22Rv1 (cell line): ENCODE measurements around the gene SH3RF3.

ENCODE experiments used
- H3K27ac ChIP-seq: fragments of 450-650 bp; 2 replicates; pipeline ENCODE4 v1.5.1; 2017
- CTCF ChIP-seq: fragments of 450-650 bp; IDR thresholded peaks from 2 replicates; pipeline ENCODE4 v1.5.1; 2017; ENCODE audit warnings: mild to moderate bottlenecking
- ZFX ChIP-seq: fragments of 450-650 bp; IDR thresholded peaks from 2 replicates; pipeline ENCODE4 v1.6.1; 2017; ENCODE audit warnings: antibody characterized with exemption, borderline replicate concordance

Gene SH3RF3

GRCh38 chr2:109463891-109464290 lies 334.9 kb downstream of the SH3RF3 start:
- no peak overlapping the region for H3K27ac ChIP-seq
- no peak for TF ChIP-seq ZFX

GRCh38 chr2:109466674-109467575 lies 337.9 kb downstream of the SH3RF3 start:
- no peak overlapping the region for H3K27ac ChIP-seq
- TF ChIP-seq CTCF (no peak), ZFX (no peak)

GRCh38 chr2:109467701-109468100 lies 338.7 kb downstream of the SH3RF3 start:
- TF ChIP-seq CTCF (no peak), ZFX (no peak)
- no peak overlapping the region for H3K27ac ChIP-seq

GRCh38 chr2:109468893-109469292 lies 339.9 kb downstream of the SH3RF3 start:
- no peak overlapping the region for H3K27ac ChIP-seq
- TF ChIP-seq ZFX (no peak), CTCF (no peak)

GRCh38 chr2:109471658-109472057 lies 342.7 kb downstream of the SH3RF3 start:
- H3K27ac ChIP-seq = no peak overlapping the region
- no peak for TF ChIP-seq CTCF
- TF ChIP-seq ZFX = no peak

- no peak for TF ChIP-seq ZFX
- TF ChIP-seq CTCF = no peak
- no peak overlapping the region for H3K27ac ChIP-seq
These were observed 343.4 kb downstream of the SH3RF3 start for GRCh38 chr2:109472331-109472959.

GRCh38 chr2:109472974-109473373 lies 344.0 kb downstream of the SH3RF3 start:
- TF ChIP-seq ZFX (no peak), CTCF (no peak)
- no peak overlapping the region for H3K27ac ChIP-seq
